ENCODE data around the gene MYZAP.

DNA sequence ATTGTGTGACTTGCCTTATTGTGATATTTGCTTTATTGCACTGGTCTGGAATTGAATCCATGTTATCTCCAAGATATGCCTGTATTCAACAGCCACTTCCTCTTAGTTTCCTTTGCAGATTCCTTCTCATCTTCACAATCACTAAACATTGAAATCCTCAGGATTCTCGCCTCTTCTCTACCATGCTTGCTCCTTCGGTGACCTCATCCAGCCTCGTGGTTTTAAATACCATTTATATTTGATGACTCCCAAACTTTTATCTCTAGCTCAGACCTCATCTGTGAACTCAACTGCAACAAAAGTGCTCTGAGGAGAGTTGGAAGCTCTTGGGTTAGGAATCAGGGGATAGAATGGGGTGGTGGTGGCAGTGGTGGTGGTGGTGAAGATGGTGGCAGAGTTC is 134.7 kb downstream of the MYZAP start:
- TF ChIP-seq, protein P1, sequence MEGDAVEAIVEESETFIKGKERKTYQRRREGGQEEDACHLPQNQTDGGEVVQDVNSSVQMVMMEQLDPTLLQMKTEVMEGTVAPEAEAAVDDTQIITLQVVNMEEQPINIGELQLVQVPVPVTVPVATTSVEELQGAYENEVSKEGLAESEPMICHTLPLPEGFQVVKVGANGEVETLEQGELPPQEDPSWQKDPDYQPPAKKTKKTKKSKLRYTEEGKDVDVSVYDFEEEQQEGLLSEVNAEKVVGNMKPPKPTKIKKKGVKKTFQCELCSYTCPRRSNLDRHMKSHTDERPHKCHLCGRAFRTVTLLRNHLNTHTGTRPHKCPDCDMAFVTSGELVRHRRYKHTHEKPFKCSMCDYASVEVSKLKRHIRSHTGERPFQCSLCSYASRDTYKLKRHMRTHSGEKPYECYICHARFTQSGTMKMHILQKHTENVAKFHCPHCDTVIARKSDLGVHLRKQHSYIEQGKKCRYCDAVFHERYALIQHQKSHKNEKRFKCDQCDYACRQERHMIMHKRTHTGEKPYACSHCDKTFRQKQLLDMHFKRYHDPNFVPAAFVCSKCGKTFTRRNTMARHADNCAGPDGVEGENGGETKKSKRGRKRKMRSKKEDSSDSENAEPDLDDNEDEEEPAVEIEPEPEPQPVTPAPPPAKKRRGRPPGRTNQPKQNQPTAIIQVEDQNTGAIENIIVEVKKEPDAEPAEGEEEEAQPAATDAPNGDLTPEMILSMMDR (conservative IDR thresholded peaks at IDR 0.05), result no peak
- no peak for TF ChIP-seq EZH2 (IDR thresholded peaks at IDR 0.05; ENCODE audit: low read depth)

Data from PC-9 (cell line).